K562 (cell line): ENCODE data around the gene TOR1A. TPM values are rescaled to one million over a fixed set of nuclear protein-coding genes. Genes with fewer than 3 reads are reported as not detected.

ENCODE experiments used
- FIP1L1 ChIP-seq: fragments of 200-400 bp; formaldehyde crosslinking; IDR thresholded peaks from 2 replicates; pipeline ENCODE4 v1.6.1; 2018; ENCODE audit warnings: mild to moderate bottlenecking, low read depth, low read length; ENCODE audit not compliant: poor library complexity, severe bottlenecking
- FOXK1 ChIP-seq: sonication (generic); formaldehyde crosslinking; IDR thresholded peaks from 2 replicates; pipeline ENCODE4 v1.8.0; 2022; ENCODE audit warnings: missing genetic modification reagents, mild to moderate bottlenecking, borderline replicate concordance
- KDM5B ChIP-seq: fragments of 200-600 bp; sonication (generic); IDR thresholded peaks from 2 replicates; pipeline ENCODE4 v1.6.1; 2012; ENCODE audit warnings: low read depth, mild to moderate bottlenecking, moderate library complexity, low read length, control low read depth, inconsistent platforms; ENCODE audit not compliant: insufficient replicate concordance
- LARP7 ChIP-seq: fragments of 450-650 bp; IDR thresholded peaks from 2 replicates; pipeline ENCODE4 v1.6.1; 2016
- LEF1 ChIP-seq: fragments of 450-650 bp; IDR thresholded peaks from 2 replicates; pipeline ENCODE4 v1.6.1; 2016; ENCODE audit warnings: mild to moderate bottlenecking
- REST ChIP-seq, 2 experiments: fragments of 450-650 bp; formaldehyde crosslinking in 1 of 2; IDR thresholded peaks; 2 replicates each; pipeline versions ENCODE4 v1.4.0 to v1.6.1; 2014 to 2020; ENCODE audit warnings: mild to moderate bottlenecking in 2 of 2, borderline replicate concordance in 1 of 2, low read depth in 1 of 2
- XRCC4 ChIP-seq: IDR thresholded peaks from one replicate; pipeline ENCODE4 v1.6.1; 2011; ENCODE audit not compliant: insufficient read depth, insufficient read length; ENCODE audit errors: extremely low read depth
- ZFP36 ChIP-seq: fragments of 150-350 bp; IDR thresholded peaks from 2 replicates; pipeline ENCODE4 v1.6.1; 2018; ENCODE audit warnings: low read length, low read depth; ENCODE audit not compliant: partially characterized antibody
- ZMIZ1 ChIP-seq, 2 experiments: fragments of 150-350 bp in 1 of 2; IDR thresholded peaks; 2 replicates each; pipeline ENCODE4 v1.6.1; 2012 to 2016; ENCODE audit warnings: low read depth in 2 of 2, low read length in 2 of 2, mild to moderate bottlenecking in 1 of 2, moderate library complexity in 1 of 2
- ZNF224 ChIP-seq: sonication (generic); formaldehyde crosslinking; IDR thresholded peaks from 2 replicates; pipeline ENCODE4 v1.8.0; 2022; ENCODE audit warnings: mild to moderate bottlenecking, missing genetic modification reagents
- polyA plus RNA-seq, 8 experiments: library from polyadenylated mRNA; depleted of rRNA in 4 of 8; stranded (reverse) in 5 of 8; unstranded in 3 of 8; fragments of >200 nt; fragmentation: Nextera tagmentation in 2 of 8; fragmentation: Illumina TruSeq in 1 of 8; extraction: Ambion mirVana in 2 of 8; extraction: Trizol in 1 of 8; gene quantifications; 2 replicates each; pipeline versions ENCODE4 v1.2.1 to v1.2.3, GENCODE V29; 2011 to 2014; ENCODE audit warnings: inconsistent platforms in 1 of 8, missing spikeins in 1 of 8
- total RNA-seq, 7 experiments: library from RNA; depleted of rRNA in 6 of 7; stranded (reverse); fragments of >200 nt in 6 of 7; fragmentation: Illumina TruSeq in 2 of 7; extraction: Trizol in 2 of 7; gene quantifications; 2 replicates each; pipeline versions ENCODE4 v1.2.1 to v1.2.3, GENCODE V29; 2011 to 2021; ENCODE audit warnings: low replicate concordance in 1 of 7
- TF ChIP-seq, protein P1 (sequence below): conservative IDR thresholded peaks from 2 replicates; pipeline ENCODE4 v1.6.1; 2011; ENCODE audit warnings: low read depth, mild to moderate bottlenecking, low read length; ENCODE audit not compliant: control insufficient read depth

TOR1A gene
- total and polyA plus RNA-seq, 9 of the 15 experiments (the other 6 are each of a cell fraction or from before 2014, with no cell fraction given) = 4.5 to 85.8 (median 51.3) TPM

- no peak for TF ChIP-seq FIP1L1
- no peak for TF ChIP-seq ZMIZ1 (IDR thresholded peaks at IDR 0.05; ENCODE audit: low read depth in 2 of 2, low read length in 2 of 2)
- TF ChIP-seq ZFP36 = no peak
- TF ChIP-seq LARP7 = no peak
- no peak for TF ChIP-seq KDM5B
- TF ChIP-seq REST (IDR thresholded peaks at IDR 0.05; ENCODE audit: borderline replicate concordance) = no peak
- TF ChIP-seq REST (CRISPR knock-in tag; IDR thresholded peaks at IDR 0.05; ENCODE audit: low read depth) = no peak
- TF ChIP-seq, protein P1, sequence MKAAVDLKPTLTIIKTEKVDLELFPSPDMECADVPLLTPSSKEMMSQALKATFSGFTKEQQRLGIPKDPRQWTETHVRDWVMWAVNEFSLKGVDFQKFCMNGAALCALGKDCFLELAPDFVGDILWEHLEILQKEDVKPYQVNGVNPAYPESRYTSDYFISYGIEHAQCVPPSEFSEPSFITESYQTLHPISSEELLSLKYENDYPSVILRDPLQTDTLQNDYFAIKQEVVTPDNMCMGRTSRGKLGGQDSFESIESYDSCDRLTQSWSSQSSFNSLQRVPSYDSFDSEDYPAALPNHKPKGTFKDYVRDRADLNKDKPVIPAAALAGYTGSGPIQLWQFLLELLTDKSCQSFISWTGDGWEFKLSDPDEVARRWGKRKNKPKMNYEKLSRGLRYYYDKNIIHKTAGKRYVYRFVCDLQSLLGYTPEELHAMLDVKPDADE = 0 out of 2 replicates have a peak, but pooled peaks have one; percentile 13
- no peak for TF ChIP-seq XRCC4
- TF ChIP-seq FOXK1 (CRISPR knock-in tag) = 0 out of 2 replicates have a peak, but pooled peaks have one; percentile 25
- 0 out of 2 replicates have a peak, but pooled peaks have one; percentile 74 for TF ChIP-seq ZNF224 (CRISPR knock-in tag)
- TF ChIP-seq LEF1 = no peak
Measured at GRCh38 chr9:129834489-129835127, 10.7 kb upstream of the TOR1A start (continued).
